Gastrocnemius medialis (tissue), 4 donors: ENCODE results near the gene CYP4A22.

ENCODE experiments used
- POLR2A ChIP-seq, 2 donors: fragments of 450-650 bp; IDR thresholded peaks; one replicate each; pipeline ENCODE4 v1.6.1; 2017; ENCODE audit warnings: antibody characterized with exemption in 2 of 2, mild to moderate bottlenecking in 2 of 2, moderate library complexity in 2 of 2
- TF ChIP-seq, protein P1 (sequence below), 5 experiments: fragments of 450-650 bp in 3 of 5; fragments of 200-600 bp in 2 of 5; sonication (generic) in 2 of 5; IDR thresholded peaks in 4 of 5; conservative IDR thresholded peaks in 1 of 5; 1 replicate in 4 of 5; 2 replicates in 1 of 5; pipeline ENCODE4 v1.5.1; 2016 to 2019; ENCODE audit warnings: antibody characterized with exemption in 5 of 5, mild to moderate bottlenecking in 3 of 5, moderate library complexity in 3 of 5

DNA sequence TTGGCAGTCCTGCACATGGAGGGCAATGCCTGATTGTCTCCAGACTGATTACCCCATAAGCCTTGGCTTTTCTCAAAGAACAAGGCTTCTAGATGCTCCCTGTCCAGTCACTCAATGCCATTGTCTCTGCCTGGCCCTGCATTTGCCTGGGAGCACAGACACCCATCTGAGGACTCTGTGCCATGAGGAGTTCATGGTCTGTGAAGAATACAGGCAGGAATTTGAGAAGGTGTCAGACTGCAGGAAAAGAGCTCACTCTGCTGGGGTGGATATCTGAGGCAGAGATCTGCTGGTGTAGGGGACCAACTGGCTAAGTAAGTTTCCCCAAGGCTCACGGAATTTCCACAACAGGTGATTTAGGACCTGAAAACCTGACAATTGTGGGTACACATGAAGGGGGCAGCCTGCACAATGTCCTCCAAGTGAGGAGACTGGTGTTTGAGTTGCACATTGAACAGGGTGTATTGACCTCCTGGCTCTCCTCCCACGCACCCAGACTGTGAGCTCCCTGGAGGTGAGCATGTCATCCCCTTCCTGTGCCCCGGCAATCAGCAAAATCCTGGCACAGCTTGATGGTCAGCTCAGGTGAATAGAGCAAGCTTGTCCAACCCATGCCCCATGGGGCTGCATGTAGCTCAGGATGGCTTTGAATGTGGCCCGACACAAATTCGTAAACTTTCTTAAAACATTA, 829 bp downstream of the CYP4A22 start:
- TF ChIP-seq, protein P1, sequence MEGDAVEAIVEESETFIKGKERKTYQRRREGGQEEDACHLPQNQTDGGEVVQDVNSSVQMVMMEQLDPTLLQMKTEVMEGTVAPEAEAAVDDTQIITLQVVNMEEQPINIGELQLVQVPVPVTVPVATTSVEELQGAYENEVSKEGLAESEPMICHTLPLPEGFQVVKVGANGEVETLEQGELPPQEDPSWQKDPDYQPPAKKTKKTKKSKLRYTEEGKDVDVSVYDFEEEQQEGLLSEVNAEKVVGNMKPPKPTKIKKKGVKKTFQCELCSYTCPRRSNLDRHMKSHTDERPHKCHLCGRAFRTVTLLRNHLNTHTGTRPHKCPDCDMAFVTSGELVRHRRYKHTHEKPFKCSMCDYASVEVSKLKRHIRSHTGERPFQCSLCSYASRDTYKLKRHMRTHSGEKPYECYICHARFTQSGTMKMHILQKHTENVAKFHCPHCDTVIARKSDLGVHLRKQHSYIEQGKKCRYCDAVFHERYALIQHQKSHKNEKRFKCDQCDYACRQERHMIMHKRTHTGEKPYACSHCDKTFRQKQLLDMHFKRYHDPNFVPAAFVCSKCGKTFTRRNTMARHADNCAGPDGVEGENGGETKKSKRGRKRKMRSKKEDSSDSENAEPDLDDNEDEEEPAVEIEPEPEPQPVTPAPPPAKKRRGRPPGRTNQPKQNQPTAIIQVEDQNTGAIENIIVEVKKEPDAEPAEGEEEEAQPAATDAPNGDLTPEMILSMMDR (IDR thresholded peaks at IDR 0.05 in 4 of 5, conservative IDR thresholded peaks at IDR 0.05 in 1 of 5), result no peak
- no peak for TF ChIP-seq POLR2A (IDR thresholded peaks at IDR 0.05)
